Right atrium auricular region (tissue), 2 donors: Measurements from ENCODE around the gene HSPA9. TPM values are rescaled to one million over a fixed set of nuclear protein-coding genes. Genes with fewer than 3 reads are reported as not detected.

Experiments used
- DNase-seq: peaks from one replicate; pipeline ENCODE4 v3.0.0-alpha.2; 2019; ENCODE audit warnings: low spot score
- H3K27ac ChIP-seq, 2 donors: fragments of 200-600 bp; sonication (generic); 1 replicate in 1 of 2; 2 replicates in 1 of 2; pipeline ENCODE4 v1.5.1; 2016 to 2019
- H3K27me3 ChIP-seq, 2 donors: fragments of 200-600 bp; sonication (generic); one replicate each; pipeline versions ENCODE4 v1.5.1 to v1.6.0; 2017 to 2019
- H3K36me3 ChIP-seq: fragments of 200-600 bp; sonication (generic); one replicate; pipeline ENCODE4 v1.5.1; 2016
- H3K4me1 ChIP-seq, 2 donors: fragments of 200-600 bp; sonication (generic); one replicate each; pipeline versions ENCODE4 v1.5.1 to v1.6.0; 2017 to 2019
- H3K4me3 ChIP-seq, 2 donors: fragments of 200-600 bp; sonication (generic); 1 replicate in 1 of 2; 2 replicates in 1 of 2; pipeline ENCODE4 v1.5.1; 2017 to 2019; ENCODE audit warnings: mild to moderate bottlenecking in 1 of 2, moderate library complexity in 1 of 2
- H3K9me3 ChIP-seq, 2 donors: fragments of 200-600 bp; sonication (generic); one replicate each; pipeline ENCODE4 v1.5.1; 2019
- CTCF ChIP-seq, 2 donors: fragments of 200-600 bp; sonication (generic); IDR thresholded peaks; one replicate each; pipeline ENCODE4 v1.5.1; 2019; ENCODE audit warnings: antibody characterized with exemption in 2 of 2
- total RNA-seq, 2 donors: library from RNA; depleted of rRNA; stranded (reverse); fragments of >200 nt; gene quantifications; one replicate each; pipeline ENCODE4 v1.1.0, GENCODE V29; 2016

HSPA9 gene
- total RNA-seq, 2 donors from 2014 or later: 258 to 417 TPM

DNA sequence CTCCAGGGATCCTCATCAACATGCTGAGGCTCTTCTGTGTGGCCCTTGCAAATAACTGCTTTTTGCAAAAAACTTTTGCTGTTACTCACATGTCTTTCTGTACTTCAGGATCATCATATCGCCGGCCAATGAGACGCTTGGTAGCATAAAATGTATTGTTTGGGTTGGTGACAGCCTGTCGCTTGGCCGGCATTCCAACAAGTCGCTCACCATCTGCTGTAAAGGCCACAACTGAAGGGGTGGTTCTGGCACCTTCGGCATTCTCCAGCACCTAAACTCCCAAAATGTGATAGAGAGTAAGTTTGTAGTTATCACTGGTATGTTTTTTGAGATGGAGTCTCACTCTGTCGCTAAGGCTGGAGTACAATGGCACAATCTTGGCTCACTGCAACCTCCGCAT lies 4.3 kb downstream of the HSPA9 start:
- H3K4me1 ChIP-seq: peaks cover 0 to 18% of the 10 kb centered on the region in 2 donors
- H3K4me3 ChIP-seq: no peak overlapping the region
- TF ChIP-seq CTCF (IDR thresholded peaks at IDR 0.05): no peak
- H3K27ac ChIP-seq: no peak overlapping the region
- H3K27me3 ChIP-seq: no peaks in the 10 kb centered on the region
- peaks cover 79% of the 10 kb centered on the region for H3K36me3 ChIP-seq
- no peak for DNase-seq
- no peaks in the 10 kb centered on the region for H3K9me3 ChIP-seq

DNA sequence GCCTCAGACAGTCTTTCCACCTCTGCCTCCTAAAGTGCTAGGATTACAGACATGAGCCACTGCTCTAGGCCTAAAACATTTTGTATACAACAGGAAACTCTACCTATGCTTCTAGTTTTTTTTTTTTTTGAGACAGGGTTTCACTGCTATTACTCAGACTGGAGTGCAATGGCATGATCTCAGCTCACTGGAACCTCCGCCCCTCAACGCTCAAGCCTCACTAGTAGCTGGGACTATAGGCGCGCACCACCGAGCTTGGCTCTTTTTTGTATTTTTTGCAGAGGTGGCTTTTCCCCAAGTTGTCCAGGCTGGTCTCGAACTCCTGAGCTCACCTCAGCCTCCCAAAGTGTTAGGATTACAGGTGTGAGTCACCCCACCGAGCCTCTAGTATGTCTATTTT lies 5.4 kb downstream of the HSPA9 start:
- H3K27me3 ChIP-seq: no peaks in the 10 kb centered on the region
- H3K36me3 ChIP-seq: peaks cover 87% of the 10 kb centered on the region
- no peak overlapping the region for H3K4me3 ChIP-seq
- TF ChIP-seq CTCF (IDR thresholded peaks at IDR 0.05): no peak
- H3K4me1 ChIP-seq: peaks cover 0 to 18% of the 10 kb centered on the region in 2 donors
- DNase-seq: no peak
- H3K27ac ChIP-seq: no peak overlapping the region
- no peaks in the 10 kb centered on the region for H3K9me3 ChIP-seq

- no peak for DNase-seq
- Histone ChIP-seq H3K4me1 (peaks cover 0 to 18% of the 10 kb centered on the region in 2 donors), H3K36me3 (peaks cover 84% of the 10 kb centered on the region), H3K4me3 (no peak overlapping the region), H3K27ac (no peak overlapping the region), H3K27me3 (no peaks in the 10 kb centered on the region), H3K9me3 (no peaks in the 10 kb centered on the region)
- TF ChIP-seq CTCF (IDR thresholded peaks at IDR 0.05): no peak
Measured at GRCh38 chr5:138568061-138568824, 7.0 kb downstream of the HSPA9 start.

DNA sequence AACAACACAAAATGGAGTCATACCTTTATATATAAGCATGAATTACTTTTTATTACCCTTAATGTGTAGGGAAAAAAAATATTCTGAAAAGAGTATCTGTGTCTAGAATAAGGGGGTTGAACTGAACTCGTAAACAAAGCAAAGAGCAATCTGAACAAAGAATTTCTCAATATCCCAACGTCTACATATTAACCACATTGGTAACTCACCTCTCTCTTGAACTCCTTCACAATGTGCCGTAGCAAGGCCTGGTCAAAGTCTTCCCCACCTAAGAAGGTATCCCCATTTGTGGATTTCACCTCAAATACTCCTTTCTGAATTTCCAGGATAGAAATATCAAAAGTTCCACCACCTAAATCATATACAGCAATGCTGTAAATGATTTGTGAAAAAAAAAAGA lies 8.4 kb downstream of the HSPA9 start:
- H3K36me3 ChIP-seq: peaks cover 73% of the 10 kb centered on the region

GRCh38 chr5:138565100-138565821 lies 9.9 kb downstream of the HSPA9 start:
- Histone ChIP-seq H3K9me3 (no peaks in the 10 kb centered on the region), H3K4me1 (peaks cover 0 to 12% of the 10 kb centered on the region in 2 donors), H3K27ac (no peak overlapping the region), H3K27me3 (no peaks in the 10 kb centered on the region), H3K4me3 (no peak overlapping the region), H3K36me3 (peaks cover 72% of the 10 kb centered on the region)
- no peak for TF ChIP-seq CTCF (IDR thresholded peaks at IDR 0.05)
- DNase-seq: no peak

More for the DNA sequence above, 8.4 kb downstream of the HSPA9 start:
- no peak for TF ChIP-seq CTCF (IDR thresholded peaks at IDR 0.05)
- Histone ChIP-seq H3K27me3 (no peaks in the 10 kb centered on the region), H3K27ac (no peak overlapping the region), H3K4me1 (peaks cover 0 to 12% of the 10 kb centered on the region in 2 donors), H3K9me3 (no peaks in the 10 kb centered on the region), H3K4me3 (no peak overlapping the region)
- no peak for DNase-seq
